K562 (cell line): ENCODE results near the gene SIRPA. TPM values are rescaled to one million over a fixed set of nuclear protein-coding genes. Genes with fewer than 3 reads are reported as not detected.

Experiments
- ATAC-seq: fragments of 200-7000 bp; cut with Tn5 transposase; 3 replicates; pipeline ENCODE4 v1.9.1; 2020; ENCODE audit warnings: moderate library complexity
- BruUV-seq: library from RNA; stranded (reverse); fragments of 400-500 nt; replicated peaks from 2 replicates; lab custom pipeline; 2021; lab: Mats Ljungman, UMichigan
- CTCF ChIA-PET: fragments of 300-600 bp; formaldehyde crosslinking; extraction: SDS; loops from one replicate; lab custom pipeline; 2021; ENCODE audit warnings: low intra/inter-chr PET ratio; lab: Yijun Ruan, JAX
- POLR2A ChIA-PET: fragments of 300-600, 350-650 bp; sonication (Branson Sonifier 250); formaldehyde crosslinking; extraction: SDS; loops from one replicate; lab custom pipeline; 2021; ENCODE audit warnings: antibody characterized with exemption, inconsistent platforms; lab: Yijun Ruan, JAX
- DNase-seq, 4 experiments: peaks; one replicate each; pipeline versions ENCODE4 v3.0.0 to v3.0.0-alpha.2; 2011 to 2018; ENCODE audit warnings: low spot score in 3 of 4, mixed read lengths in 3 of 4; ENCODE audit errors: extremely low read depth in 1 of 4
- FAIRE-seq: peaks from 2 replicates; lab custom pipeline; 2011; peaks lifted over from hg19 to GRCh38; lab: Jason Lieb, UNC
- H2AFZ ChIP-seq: 2 replicates; pipeline ENCODE4 v1.6.0; 2011; ENCODE audit warnings: low read depth, low read length, control low read depth, inconsistent platforms
- H3K27ac ChIP-seq: fragments of 200-600 bp; 3 replicates; pipeline ENCODE4 v1.8.0; 2011; ENCODE audit warnings: low read depth, mild to moderate bottlenecking, control low read depth, inconsistent platforms, low read length, moderate library complexity, mixed read lengths; ENCODE audit errors: extremely low read depth
- H3K27me3 ChIP-seq, 2 experiments: fragments of 300-600 bp in 1 of 2; 2 replicates in 1 of 2; 3 replicates in 1 of 2; pipeline versions ENCODE4 v1.6.0 to v1.8.0; 2011; ENCODE audit warnings: inconsistent platforms in 2 of 2, low read length in 2 of 2, mild to moderate bottlenecking in 1 of 2, mixed read lengths in 1 of 2, moderate library complexity in 1 of 2; ENCODE audit not compliant: control insufficient read depth in 2 of 2, insufficient read depth in 2 of 2
- H3K36me3 ChIP-seq: fragments of 300-600 bp; 3 replicates; pipeline ENCODE4 v1.8.0; 2011; ENCODE audit warnings: mild to moderate bottlenecking, low read length, inconsistent platforms; ENCODE audit not compliant: control insufficient read depth, insufficient read depth
- H3K4me1 ChIP-seq, 2 experiments: fragments of 200-600 bp in 1 of 2; replicated peaks in 1 of 2; 2 replicates in 1 of 2; 3 replicates in 1 of 2; pipeline versions ENCODE4 v1.5.1 to v1.8.0; 2011; ENCODE audit warnings: inconsistent platforms in 2 of 2, low read length in 2 of 2, mild to moderate bottlenecking in 1 of 2, mixed read lengths in 1 of 2, moderate library complexity in 1 of 2; ENCODE audit not compliant: control insufficient read depth in 2 of 2, insufficient read depth in 2 of 2
- H3K4me2 ChIP-seq: 2 replicates; pipeline ENCODE4 v1.6.1; 2011; ENCODE audit warnings: low read length, control low read depth, inconsistent platforms, mixed read lengths; ENCODE audit not compliant: insufficient read depth
- H3K4me3 ChIP-seq: fragments of 200-600 bp; sonication (generic), shearing (Covaris generic); 2 replicates; pipeline ENCODE4 v1.5.1; 2016; ENCODE audit warnings: control low read depth, inconsistent platforms
- H3K79me2 ChIP-seq: fragments of 200-600 bp; 3 replicates; pipeline ENCODE4 v1.8.0; 2011; ENCODE audit warnings: low read length, inconsistent platforms; ENCODE audit not compliant: control insufficient read depth, insufficient read depth
- H3K9ac ChIP-seq, 2 experiments: 2 replicates each; pipeline versions ENCODE4 v1.6.0 to v1.6.1; 2011; ENCODE audit warnings: low read depth in 2 of 2, low read length in 2 of 2, control low read depth in 1 of 2, inconsistent platforms in 1 of 2, mild to moderate bottlenecking in 1 of 2, mixed read lengths in 1 of 2; ENCODE audit not compliant: insufficient read depth in 1 of 2
- H3K9me1 ChIP-seq: one replicate; pipeline ENCODE4 v1.6.0; 2011; ENCODE audit warnings: inconsistent platforms, mild to moderate bottlenecking, low read length, moderate library complexity; ENCODE audit not compliant: control insufficient read depth, insufficient read depth
- H3K9me3 ChIP-seq: replicated peaks from 2 replicates; pipeline ENCODE4 v1.5.1; 2011; ENCODE audit warnings: low read depth, low read length, inconsistent platforms; ENCODE audit not compliant: control insufficient read depth, insufficient read depth
- H4K20me1 ChIP-seq: replicated peaks from 2 replicates; pipeline ENCODE4 v1.6.1; 2011; ENCODE audit warnings: low read length, inconsistent platforms, mixed read lengths; ENCODE audit not compliant: control insufficient read depth, insufficient read depth
- ARID3A ChIP-seq: IDR thresholded peaks from 2 replicates; pipeline ENCODE4 v1.6.1; 2012; ENCODE audit warnings: low read depth, low read length, improper control_type of control experiment, borderline replicate concordance
- CBX8 ChIP-seq: fragments of 200-600 bp; sonication (generic); IDR thresholded peaks from 2 replicates; pipeline ENCODE4 v1.6.1; 2012; ENCODE audit warnings: borderline replicate concordance, mixed run types, low read depth, mild to moderate bottlenecking, moderate library complexity, mixed read lengths, low read length, control low read depth, inconsistent platforms; ENCODE audit not compliant: poor library complexity, severe bottlenecking; ENCODE audit errors: extremely low read depth
- IRF2 ChIP-seq: sonication (generic); formaldehyde crosslinking; IDR thresholded peaks from 2 replicates; pipeline ENCODE4 v1.8.1; 2022; ENCODE audit warnings: mild to moderate bottlenecking, missing genetic modification reagents
- MAFF ChIP-seq: IDR thresholded peaks from 2 replicates; pipeline ENCODE4 v1.6.1; 2012; ENCODE audit warnings: low read length, improper control_type of control experiment
- NEUROD1 ChIP-seq: fragments of 150-350 bp; IDR thresholded peaks from 2 replicates; pipeline ENCODE4 v1.6.1; 2014; ENCODE audit warnings: borderline replicate concordance, low read length, low read depth; ENCODE audit not compliant: partially characterized antibody
- PYGO2 ChIP-seq: fragments of 450-650 bp; IDR thresholded peaks from 2 replicates; pipeline ENCODE4 v1.6.1; 2016; ENCODE audit warnings: mild to moderate bottlenecking, missing genetic modification characterization, moderate library complexity, missing compliant biosample characterization
- RBM25 ChIP-seq: fragments of 200-400 bp; formaldehyde crosslinking; IDR thresholded peaks from 2 replicates; pipeline ENCODE4 v1.6.1; 2018; ENCODE audit warnings: low read length, low read depth, moderate library complexity; ENCODE audit not compliant: severe bottlenecking
- SAP30 ChIP-seq: fragments of 200-600 bp; sonication (generic); IDR thresholded peaks from 2 replicates; pipeline ENCODE4 v1.6.1; 2012; ENCODE audit warnings: borderline replicate concordance, low read depth, mild to moderate bottlenecking, moderate library complexity, low read length, control low read depth, inconsistent platforms; ENCODE audit not compliant: insufficient read depth, poor library complexity, severe bottlenecking
- SMARCB1 ChIP-seq: IDR thresholded peaks from 2 replicates; pipeline ENCODE4 v1.6.1; 2011; ENCODE audit warnings: improper control_type of control experiment, low read depth; ENCODE audit not compliant: insufficient read length
- SMC3 ChIP-seq: conservative IDR thresholded peaks from 2 replicates; pipeline ENCODE4 v1.6.1; 2011; ENCODE audit warnings: low read depth, low read length, improper control_type of control experiment; ENCODE audit not compliant: insufficient read depth
- TSC22D4 ChIP-seq: fragments of 450-650 bp; IDR thresholded peaks from 2 replicates; pipeline ENCODE4 v1.6.1; 2016; ENCODE audit warnings: missing genetic modification characterization, missing biosample characterization, control low read depth
- XRCC5 ChIP-seq: fragments of 200-400 bp; formaldehyde crosslinking; IDR thresholded peaks from 2 replicates; pipeline ENCODE4 v1.6.1; 2017; ENCODE audit warnings: low read depth, mild to moderate bottlenecking, low read length
- ZKSCAN8 ChIP-seq: fragments of 200-800 bp; sonication (Bioruptor generic); IDR thresholded peaks from 2 replicates; pipeline ENCODE4 v1.6.1; 2016; ENCODE audit warnings: missing genetic modification characterization, missing compliant biosample characterization
- WGBS: fragments of 100-300 bp; shearing (Covaris generic); methylation state at CpG from one replicate; pipeline ENCODE4 v1.1.6; 2016; ENCODE audit warnings: low coverage, mixed read lengths; ENCODE audit not compliant: insufficient coverage; ENCODE audit errors: missing lambda C conversion rate; 5-methylcytosine and 5-hydroxymethylcytosine counted together
- in situ Hi-C: fragments of 300-500 bp; cut with MboI; formaldehyde crosslinking; loops from 4 replicates; pipeline ENCODE4 v1.15.0; 2018; ENCODE audit warnings: inconsistent platforms, mixed read lengths
- intact Hi-C: fragments of 100-400 bp; cut with micrococcal nuclease; formaldehyde crosslinking; loops from 2 replicates; pipeline ENCODE4 v1.14.2; 2022
- polyA plus RNA-seq, 8 experiments: library from polyadenylated mRNA; depleted of rRNA in 4 of 8; stranded (reverse) in 5 of 8; unstranded in 3 of 8; fragments of >200 nt; fragmentation: Nextera tagmentation in 2 of 8; fragmentation: Illumina TruSeq in 1 of 8; extraction: Ambion mirVana in 2 of 8; extraction: Trizol in 1 of 8; gene quantifications; 2 replicates each; pipeline versions ENCODE4 v1.2.1 to v1.2.3, GENCODE V29; 2011 to 2014; ENCODE audit warnings: inconsistent platforms in 1 of 8, missing spikeins in 1 of 8
- total RNA-seq, 7 experiments: library from RNA; depleted of rRNA in 6 of 7; stranded (reverse); fragments of >200 nt in 6 of 7; fragmentation: Illumina TruSeq in 2 of 7; extraction: Trizol in 2 of 7; gene quantifications; 2 replicates each; pipeline versions ENCODE4 v1.2.1 to v1.2.3, GENCODE V29; 2011 to 2021; ENCODE audit warnings: low replicate concordance in 1 of 7

Gene SIRPA
- total and polyA plus RNA-seq, 9 of the 15 experiments (the other 6 are each of a cell fraction or from before 2014, with no cell fraction given) = 0.01 to 0.40 (median 0.11) TPM; not detected in 2

DNA sequence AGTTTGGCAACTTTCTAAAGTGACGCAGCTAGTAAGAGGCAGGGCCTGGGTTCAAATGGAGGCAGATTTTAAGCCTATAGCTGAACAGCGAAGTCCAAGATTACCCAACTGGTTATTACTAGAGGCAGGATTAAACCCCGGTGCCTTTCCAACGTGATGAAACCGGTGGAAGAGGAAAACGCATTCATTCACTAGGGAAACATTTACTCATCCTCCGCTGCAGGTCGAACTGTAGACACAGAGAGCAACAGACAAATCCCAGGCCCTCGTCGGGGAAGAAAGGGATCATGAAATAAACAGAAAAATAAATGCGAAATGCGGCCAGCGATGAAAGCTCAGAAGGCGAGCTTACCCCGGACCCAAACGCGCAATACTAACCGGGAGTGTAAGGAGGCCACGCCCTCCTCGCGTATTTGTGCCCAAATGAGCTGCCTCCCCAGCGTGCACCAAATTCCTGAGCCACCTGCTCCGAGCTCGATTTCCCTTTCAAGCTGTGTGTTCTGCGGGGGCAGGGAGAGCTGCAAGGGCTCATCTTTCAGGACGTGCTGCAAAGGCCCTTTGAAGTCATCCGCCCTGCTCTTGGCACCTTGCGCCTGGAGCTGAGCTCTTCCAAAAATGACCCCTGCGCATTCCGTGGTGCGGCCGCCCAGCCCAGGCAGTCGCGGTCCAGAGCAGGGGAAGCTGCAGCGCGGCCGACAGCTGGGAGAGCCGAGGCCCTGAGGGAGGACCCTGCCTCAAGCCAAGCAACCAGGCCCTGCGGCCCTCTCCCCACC lies 51.7 kb downstream of the SIRPA start:
- Histone ChIP-seq H3K4me3 (no peak overlapping the region), H3K4me1 (no peaks in the 10 kb centered on the region), H3K79me2 (no peaks in the 10 kb centered on the region), H3K9ac (no peak overlapping the region), H3K9me3 (no peaks in the 10 kb centered on the region), H4K20me1 (no peaks in the 10 kb centered on the region), H3K4me2 (no peak overlapping the region), H3K36me3 (no peaks in the 10 kb centered on the region), H3K9me1 (no peaks in the 10 kb centered on the region), H3K27me3 (peaks cover 0 to 27% of the 10 kb centered on the region in 2 experiments; a peak in 4 of 5 replicates), H2AFZ (no peak overlapping the region), H3K27ac (no peak overlapping the region)
- TF ChIP-seq SMARCB1 (no peak), PYGO2 (tag) (no peak), MAFF (no peak), ZKSCAN8 (CRISPR knock-in tag) (no peak), IRF2 (CRISPR knock-in tag) (no peak), RBM25 (no peak), SAP30 (no peak), ARID3A (no peak), TSC22D4 (tag) (no peak), NEUROD1 (no peak), SMC3 (no peak), CBX8 (no peak), XRCC5 (no peak)
- in situ Hi-C loops = no loop called here
- DNase-seq (no peak), FAIRE-seq (no peak), ATAC-seq (no peak)
- 2% methylated on average over 20 of the region's 39 CpGs for WGBS
- intact Hi-C loops = no loop called here
- ChIA-PET CTCF (no interaction called here), POLR2A (interaction anchor here (1.0 kb wide), 1 partner anchor 8 kb away, joined by 3 read pairs; no protein-coding TSS in a partner anchor)
- no TSS peak for BruUV-seq
